Epidermal melanocyte (primary cell): ENCODE data around the gene ENKD1.

ENCODE experiments used
- DNase-seq: peaks from one replicate; pipeline ENCODE4 v3.0.0; 2011; ENCODE audit warnings: low spot score; ENCODE audit not compliant: insufficient read length

ENKD1 gene

DNA sequence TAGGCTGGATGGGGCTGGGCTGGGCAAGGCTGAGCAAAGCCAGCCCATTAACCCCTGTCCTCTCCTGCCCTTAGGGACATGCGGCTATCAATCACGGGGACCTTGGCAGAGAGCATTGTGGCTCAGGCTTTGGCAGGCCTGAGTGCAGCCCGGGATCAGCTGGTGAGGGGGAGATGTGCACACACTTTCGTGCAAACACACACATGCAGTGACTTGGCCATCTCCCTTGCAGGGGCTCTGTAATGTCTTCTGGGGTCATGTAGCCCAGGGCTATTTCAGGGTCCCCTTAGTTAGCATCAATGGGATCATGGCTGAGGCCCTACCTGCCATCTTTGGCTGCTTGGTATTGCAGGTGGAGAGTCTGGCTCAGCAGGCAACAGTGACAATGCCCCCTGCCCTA lies 14.7 kb downstream of the ENKD1 start:
- DNase-seq: no peak

- DNase-seq: no peak
These were observed 15.5 kb downstream of the ENKD1 start for GRCh38 chr16:67651039-67651438.

- DNase-seq: no peak
These were observed 16.5 kb downstream of the ENKD1 start for GRCh38 chr16:67650023-67650422.

GRCh38 chr16:67649494-67649931 lies 17.0 kb downstream of the ENKD1 start:
- DNase-seq: no peak

DNA sequence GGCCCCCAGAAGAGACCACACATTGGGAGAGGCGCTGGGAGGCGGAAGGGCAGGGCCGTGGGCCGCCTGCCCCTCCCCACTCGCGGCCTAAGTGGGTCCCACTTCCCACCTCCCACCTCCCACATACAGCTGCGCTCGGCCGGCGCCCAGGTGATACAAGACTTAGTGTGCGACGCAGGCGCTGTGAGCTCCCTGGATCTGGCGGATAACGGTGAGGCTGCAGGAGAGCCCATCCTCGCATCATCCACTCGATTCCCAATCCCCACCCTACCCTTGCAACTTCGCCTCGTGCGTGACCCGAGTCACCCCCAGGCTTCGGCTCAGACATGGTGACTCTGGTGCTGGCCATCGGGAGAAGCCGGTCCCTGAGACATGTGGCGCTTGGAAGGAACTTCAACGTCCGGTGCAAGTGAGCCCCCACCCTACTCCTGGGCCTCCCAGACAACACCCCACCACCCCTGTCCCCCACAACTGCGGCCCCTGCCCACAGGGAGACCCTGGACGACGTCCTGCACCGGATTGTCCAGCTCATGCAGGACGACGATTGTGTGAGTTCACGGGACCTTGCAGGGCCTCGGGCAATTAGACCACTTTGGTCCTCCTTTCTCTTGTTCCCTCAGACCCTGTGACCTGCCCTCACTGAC lies 17.7 kb downstream of the ENKD1 start:
- no peak for DNase-seq

DNA sequence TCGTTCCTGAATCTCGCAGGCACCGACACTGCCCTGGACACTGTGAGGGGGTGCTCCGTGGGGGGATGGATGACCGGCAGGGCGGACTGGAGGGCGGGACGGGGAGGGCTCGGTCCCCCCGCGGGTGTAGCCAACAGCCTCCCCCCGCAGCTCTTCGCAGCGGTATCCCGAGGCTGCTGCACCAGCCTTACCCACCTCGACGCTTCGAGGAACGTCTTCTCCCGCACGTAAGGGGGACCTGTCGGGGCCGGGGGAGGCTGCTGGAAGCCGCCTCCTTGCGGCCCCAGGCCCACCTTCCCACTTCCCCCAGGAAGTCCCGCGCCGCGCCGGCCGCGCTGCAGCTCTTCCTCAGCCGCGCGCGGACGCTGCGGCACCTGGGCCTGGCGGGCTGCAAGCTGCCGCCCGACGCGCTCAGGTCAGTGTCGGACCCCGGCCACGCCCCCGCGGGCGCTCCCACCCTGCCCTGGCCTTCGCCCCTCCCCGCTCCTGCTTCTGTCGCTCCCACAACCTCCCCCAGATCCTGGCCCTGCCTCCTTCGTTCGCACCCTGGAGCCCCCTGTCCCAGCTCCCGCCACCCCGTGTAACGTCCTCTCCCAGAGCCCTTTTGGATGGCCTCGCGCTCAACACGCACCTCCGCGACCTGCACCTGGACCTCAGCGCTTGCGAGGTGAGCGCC lies 18.3 kb downstream of the ENKD1 start:
- DNase-seq: peak; percentile 15

GRCh38 chr16:67647681-67648080 lies 18.9 kb downstream of the ENKD1 start:
- DNase-seq: no peak

- DNase-seq: peak; percentile 12
These were observed 19.4 kb downstream of the ENKD1 start for GRCh38 chr16:67647111-67647651.

DNA sequence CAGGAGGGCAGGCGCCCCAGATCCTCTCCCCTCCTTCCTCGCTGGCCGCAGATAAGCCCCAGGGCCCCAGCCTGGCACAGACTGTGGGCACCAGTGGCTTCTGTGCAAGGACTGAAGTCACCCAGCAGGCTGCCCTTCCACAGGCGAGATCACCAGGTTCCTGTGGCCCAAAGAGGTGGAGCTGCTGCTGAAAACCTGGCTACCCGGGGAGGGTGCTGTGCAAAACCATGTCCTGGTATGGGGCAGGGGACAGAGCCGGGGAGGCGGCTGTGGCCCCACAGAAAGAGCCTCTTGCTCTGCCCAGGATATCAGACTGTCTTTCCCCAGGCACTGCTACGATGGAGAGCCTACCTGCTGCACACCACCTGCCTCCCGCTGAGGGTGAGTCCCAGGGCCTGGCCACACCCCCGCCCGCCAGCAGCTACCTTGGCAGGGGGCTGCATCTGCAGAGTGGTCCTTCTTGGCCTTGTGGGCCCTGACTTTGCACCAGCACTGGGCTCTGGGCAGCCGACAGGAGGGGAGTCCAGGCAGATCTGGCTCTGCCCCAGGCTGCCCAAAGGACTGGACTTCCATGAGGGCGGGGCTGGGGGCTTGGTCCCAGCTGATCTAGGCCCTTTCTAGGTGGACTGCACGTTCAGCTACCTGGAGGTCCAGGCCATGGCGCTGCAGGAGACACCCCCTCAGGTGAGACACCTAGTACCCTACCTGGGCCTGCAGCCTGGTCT lies 21.0 kb downstream of the ENKD1 start:
- peak; percentile 9 for DNase-seq

DNA sequence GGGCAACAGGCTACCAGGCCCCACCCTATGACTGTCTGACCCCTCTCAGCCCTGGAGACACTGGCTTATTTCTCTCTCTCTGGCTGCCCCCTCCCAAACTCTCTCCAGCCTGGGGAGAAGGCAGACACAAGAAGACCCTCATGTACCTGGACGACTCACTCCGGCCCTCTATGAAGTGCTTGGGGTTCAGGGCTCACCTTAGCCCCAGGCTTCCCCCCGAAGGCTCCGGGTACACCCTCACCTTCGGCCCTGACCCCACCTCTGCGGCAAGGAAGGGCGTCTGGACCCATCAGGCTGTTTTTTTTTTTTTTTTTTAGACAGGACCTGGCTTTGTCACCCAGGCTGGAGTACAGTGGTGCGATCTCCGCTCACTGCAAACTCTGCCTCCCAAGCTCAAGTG lies 22.5 kb downstream of the ENKD1 start:
- DNase-seq: no peak

DNA sequence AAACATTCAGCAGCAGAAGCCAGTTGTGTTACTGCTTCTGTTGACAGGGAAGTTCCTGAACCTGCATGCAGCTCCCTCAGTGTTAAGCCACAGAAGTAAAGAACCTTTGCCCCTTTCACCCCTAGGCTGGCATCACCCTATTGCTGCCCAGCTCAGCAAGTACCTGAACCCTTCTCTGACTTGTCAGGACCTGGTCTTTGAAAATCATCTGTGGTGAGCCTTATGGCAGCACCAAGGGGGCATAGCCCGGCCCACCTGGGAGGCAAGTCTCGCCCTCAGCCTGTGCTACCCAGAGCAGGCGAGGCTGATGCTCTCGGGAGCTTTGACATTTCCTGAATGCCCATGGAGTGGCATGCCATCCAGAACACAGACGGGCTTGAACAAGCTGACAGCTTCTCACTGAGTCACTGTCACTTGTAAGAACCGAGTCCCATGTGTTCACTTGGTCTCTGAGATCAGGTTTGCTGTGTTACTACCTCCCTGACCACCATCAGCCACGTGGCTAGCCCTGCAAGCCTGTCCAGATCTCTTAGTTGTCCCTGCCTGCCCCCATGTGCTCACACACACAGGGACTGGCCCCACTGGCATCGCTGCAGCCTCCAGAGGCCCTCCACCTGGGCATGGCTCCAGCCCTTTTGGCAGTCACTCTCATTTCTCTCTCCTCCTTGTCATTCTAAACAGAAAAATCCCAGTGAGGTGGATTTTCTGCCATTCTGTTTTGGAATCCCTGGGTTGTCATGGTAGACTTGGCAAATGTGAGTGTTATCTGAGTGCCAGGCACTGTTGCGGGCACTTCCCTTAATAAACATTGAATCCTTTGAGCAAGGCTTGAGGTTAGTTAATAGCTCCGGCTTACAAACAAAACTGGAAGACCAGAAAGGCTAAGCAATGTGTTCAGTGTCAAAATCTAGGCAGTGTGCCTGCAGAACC lies 24.5 kb downstream of the ENKD1 start:
- DNase-seq: peak; percentile 16

DNA sequence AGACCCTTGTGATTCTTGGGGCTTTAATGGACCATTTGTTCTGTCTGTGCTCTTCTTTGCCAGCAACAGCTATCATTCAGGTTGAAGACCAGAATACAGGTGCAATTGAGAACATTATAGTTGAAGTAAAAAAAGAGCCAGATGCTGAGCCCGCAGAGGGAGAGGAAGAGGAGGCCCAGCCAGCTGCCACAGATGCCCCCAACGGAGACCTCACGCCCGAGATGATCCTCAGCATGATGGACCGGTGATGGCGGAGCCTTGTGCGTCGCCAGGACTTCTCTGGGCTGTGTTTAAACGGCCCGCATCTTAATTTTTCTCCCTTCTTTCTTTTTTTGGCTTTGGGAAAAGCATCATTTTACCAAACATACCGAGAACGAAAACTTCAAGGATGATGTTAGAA lies 28.9 kb downstream of the ENKD1 start:
- no peak for DNase-seq

DNA sequence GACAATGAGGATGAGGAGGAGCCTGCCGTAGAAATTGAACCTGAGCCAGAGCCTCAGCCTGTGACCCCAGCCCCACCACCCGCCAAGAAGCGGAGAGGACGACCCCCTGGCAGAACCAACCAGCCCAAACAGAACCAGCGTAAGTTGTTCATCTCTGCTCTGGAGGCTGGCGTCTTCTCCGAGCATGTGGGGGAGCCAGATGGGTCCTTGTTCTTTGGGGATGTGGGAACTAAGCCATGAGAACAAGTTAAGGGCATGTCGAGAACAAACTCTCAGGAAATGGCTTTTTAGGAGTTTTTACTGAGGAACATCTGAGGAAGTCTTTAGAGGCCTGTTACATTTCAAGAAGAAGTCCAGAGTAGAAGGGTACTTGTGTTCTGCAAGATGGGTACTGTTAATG lies 29.8 kb downstream of the ENKD1 start:
- no peak for DNase-seq

DNA sequence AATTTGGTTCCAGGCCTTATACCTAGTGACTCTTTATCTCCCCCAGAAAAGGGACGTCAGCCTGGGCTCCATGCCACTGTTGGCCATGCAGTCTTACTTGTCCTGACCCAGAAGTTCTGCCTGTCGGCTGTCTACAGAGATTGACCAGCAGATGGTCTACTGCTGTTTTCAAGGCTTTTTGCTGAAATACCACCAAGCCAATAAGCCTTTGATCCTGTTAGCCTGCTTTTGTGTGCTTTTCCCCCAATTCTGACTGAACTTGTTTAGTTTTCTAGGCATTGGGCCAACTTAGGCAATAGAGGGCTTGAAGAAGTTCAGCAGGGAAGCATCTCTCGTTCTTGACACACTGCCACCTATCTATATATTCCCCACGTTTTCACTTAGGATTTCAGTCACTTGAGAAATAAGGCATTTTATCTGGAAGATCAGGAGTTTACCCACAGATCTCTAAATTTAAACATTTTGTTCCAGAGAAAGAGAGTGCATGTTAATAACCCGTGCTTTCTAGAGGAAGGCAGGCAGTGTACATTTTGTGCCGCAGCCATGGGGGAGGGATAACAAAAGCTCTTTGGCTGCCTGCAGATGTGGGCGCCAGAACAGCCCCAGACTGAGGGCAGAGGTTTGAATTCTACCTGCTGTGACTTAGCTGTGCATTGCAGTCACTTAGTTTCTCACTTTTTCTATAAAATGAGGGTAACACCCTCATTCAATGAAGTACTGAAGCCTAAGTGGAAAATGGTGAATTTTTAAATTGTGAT lies 34.0 kb downstream of the ENKD1 start:
- no peak for DNase-seq

GRCh38 chr16:67628216-67628615 lies 38.3 kb downstream of the ENKD1 start:
- DNase-seq: no peak

GRCh38 chr16:67613808-67614207 lies 52.7 kb downstream of the ENKD1 start:
- no peak for DNase-seq
